Left renal cortex interstitium (tissue), 4 donors: Measurements from ENCODE around the gene ZBTB49. TPM values are rescaled to one million over a fixed set of nuclear protein-coding genes. Genes with fewer than 3 reads are reported as not detected.
A peak's percentile ranks its signal among the peaks of the same experiment; 100 is the strongest.
"Not testable (repeated sequence)": the region's sequence is repeated elsewhere in the genome, so short reads cannot be mapped to it uniquely, and the experiment has no call there.

ENCODE experiments used
- DNase-seq, 4 donors: peaks; one replicate each; pipeline ENCODE4 v3.0.0-alpha.2; 2013; ENCODE audit warnings: low read depth in 4 of 4, low spot score in 2 of 4, missing footprints in 1 of 4
- polyA plus RNA-seq, 4 donors: library from polyadenylated mRNA; unstranded; fragments of 120-200 nt; gene quantifications; one replicate each; pipeline ENCODE4 v1.2.1, GENCODE V29; 2013; ENCODE audit not compliant: insufficient read length in 4 of 4

The ZBTB49 gene
- polyA plus RNA-seq, 4 donors = 8.6 to 10.8 (median 10.1) TPM

DNA sequence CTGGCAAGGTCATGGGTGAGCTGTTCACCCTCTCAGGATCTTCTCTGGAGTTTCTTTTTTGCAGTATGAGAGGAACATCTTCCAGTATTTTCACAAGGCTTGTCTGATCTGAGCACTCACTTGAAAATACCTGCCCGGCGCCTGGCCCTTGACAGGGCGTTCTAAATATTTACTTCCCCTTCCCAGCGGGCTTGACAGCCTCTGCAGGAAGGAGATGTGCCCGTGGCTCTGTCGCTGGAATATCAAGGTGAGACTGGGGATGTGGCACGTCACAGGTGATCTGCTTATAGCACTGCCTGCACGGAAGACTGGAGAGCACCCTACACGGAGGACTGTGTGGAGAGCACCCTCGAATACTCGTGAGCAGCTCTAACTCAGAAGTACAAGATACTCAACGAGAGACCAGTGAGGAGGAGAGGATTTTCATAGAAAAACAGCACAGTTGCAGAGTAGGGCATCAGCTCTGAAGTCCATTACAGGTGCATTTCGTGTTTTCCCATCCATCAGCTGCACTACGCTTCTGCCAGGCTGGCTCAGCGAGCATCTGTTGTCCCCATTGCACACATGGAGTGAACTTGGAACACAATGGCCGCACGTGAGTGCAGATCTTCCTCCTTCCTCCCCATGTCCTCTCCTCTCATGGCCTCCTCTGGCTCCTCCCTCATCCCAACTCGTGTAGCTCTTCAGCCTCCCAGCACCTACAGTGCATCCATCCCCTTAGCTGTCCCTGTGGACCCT, 32.1 kb downstream of the ZBTB49 start:
- DNase-seq = no peak

GRCh38 chr4:4323705-4324534, 33.9 kb downstream of the ZBTB49 start:
- no peak for DNase-seq

GRCh38 chr4:4325321-4325720, 35.3 kb downstream of the ZBTB49 start:
- no peak for DNase-seq

GRCh38 chr4:4326166-4326565, 36.1 kb downstream of the ZBTB49 start:
- no peak for DNase-seq

GRCh38 chr4:4327652-4328121, 37.6 kb downstream of the ZBTB49 start:
- DNase-seq = peak in 2 of 4 donors; percentile 3 to 30

DNA sequence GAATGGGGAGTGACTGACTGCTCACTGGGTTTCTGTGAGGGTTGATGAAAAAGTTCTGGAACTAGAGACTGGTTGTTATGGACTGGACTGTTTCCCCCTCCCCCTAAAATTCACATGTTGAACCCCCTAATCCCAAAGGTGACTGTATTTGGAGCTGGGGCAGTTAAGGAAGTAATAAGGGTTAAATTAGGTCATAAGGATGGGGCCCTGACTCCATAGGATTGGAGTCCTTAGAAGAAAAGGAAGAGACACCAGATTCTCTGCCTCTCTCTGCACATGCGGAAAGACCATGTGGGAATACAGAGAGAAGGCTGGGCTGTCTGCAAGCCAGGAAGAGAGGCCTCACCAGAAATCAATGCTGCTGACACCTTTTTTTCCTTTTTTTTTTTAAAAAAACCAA, 38.2 kb downstream of the ZBTB49 start:
- DNase-seq = no peak

DNA sequence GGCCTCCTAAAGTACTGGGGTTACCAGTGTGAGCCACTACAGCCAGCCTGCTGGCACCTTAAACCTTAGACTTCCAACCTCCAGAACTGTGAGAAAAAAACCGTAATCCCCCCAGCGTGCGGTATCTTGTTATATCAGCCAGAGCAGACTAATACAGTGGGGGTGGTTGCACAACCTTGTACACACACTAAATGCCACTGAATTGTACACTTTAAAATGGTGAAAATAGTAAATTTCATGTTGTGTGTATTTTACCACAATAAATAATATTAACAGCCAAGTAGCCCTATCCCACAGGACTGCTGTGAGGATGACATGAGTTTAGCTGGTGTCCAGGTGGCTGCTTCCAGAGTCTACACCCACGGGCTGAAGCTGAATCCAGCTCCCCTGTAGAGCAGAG, 38.8 kb downstream of the ZBTB49 start:
- no peak for DNase-seq

DNA sequence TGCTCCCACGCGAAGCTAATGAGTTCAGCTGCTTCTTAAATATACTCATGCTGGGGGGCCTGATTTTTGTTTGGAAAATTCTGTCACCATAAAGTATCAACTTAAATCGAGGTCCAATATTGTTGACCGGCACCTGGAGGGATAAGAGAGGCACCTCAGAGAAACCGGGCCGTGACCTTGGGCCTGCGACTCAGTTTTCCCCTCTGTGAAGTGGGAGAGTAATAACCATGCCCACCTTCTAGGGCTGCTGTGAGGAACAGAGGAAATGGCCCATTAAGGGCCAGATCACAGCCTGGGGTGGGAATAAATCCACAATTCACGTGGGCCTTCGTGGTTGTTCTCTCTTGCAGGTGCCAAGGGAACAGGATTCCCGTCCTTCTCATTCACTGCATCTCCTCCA, 39.4 kb downstream of the ZBTB49 start:
- no peak for DNase-seq

DNA sequence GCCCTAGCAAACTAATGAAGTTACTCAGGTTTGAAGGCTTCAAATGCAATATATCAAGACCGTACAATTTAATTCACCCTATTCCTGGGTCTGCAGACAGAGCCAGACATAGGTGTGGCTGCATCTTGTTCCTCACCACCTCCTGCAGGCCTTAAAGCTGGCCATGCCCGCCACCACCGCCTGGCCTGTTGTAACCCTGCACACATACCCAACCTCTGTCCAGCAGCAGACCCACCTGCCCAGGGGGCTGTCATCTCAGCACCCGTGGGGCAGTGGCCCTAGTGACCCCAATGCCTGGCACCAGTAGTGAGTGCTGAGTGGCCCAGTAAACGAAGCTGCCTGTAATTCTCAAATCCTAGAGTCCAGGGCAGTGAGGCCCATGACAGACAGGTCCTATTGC, 40.7 kb downstream of the ZBTB49 start:
- no peak for DNase-seq

DNA sequence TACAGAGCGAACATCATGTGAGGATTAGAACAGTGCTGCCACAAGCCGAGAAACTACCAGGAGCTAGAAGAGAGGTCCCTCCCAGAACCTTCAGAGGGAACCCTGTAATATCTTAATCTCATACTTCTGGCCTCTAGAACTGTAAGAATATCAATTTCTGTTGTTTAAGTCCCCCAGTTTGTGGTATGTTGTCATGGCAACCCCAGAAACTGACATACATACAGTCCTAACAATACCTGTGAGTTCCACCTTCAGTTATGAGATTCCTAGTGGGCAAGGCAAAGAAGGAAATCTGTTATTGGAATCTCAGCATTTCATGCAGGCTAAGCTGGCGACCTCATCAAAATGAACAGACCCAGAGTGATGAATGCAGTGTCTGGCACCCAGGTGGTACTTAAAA, 42.5 kb downstream of the ZBTB49 start:
- DNase-seq = no peak

DNA sequence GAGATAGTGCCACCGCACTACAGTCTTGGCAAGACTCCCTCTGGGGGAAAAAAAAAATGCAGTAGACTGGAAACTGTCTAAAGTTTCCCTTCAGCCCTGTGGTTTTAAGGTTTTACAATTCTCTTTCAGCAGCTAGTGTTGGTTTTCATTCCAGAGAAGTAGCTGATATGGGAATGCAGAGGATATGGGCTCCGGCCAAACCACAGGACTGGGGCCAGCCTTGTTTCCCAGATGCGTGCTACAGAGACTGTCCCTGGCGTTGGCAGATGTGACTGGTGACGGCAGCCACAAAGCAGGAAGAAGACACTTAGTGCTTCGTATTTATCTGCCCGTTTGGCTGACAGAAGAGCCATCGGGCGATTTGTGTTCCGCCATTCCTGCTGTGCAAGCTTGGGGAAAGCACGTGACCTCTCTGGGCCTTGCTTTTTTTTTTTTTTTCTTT, 43.2 kb downstream of the ZBTB49 start:
- DNase-seq = no peak

DNA sequence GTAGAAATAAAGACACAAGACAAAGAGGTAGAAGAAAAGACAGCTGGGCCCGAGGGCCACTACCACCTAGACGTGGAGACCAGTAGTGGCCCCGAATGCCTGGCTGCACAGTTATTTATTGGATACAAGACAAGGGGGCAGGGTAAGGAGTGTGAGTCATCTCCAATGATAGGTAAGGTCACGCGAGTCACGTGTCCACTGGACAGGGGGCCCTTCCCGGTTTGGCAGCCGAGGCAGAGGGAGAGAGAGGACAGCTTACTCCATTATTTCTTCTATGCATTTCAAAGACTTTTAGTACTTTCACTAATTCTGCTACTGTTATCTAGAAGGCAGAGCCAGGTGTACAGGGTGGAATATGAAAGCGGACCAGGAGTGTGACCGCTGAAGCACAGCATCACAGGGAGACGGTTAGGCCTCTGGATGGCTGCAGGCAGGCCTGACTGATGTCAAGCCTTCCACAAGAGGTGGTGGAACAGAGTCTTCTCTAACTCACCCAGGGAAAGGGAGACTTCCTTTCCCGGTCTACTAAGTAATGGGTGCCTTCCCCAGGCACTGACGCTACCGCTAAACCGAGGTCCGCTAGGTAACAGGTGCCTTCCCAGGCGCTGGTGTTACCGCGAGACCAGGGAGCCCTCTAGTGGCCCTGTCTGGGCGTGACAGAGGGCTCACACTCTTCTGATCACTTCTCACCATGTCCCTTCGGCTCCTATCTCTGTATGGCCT, 44.9 kb downstream of the ZBTB49 start:
- peak in 1 of 4 donors; percentile 27 for DNase-seq

DNA sequence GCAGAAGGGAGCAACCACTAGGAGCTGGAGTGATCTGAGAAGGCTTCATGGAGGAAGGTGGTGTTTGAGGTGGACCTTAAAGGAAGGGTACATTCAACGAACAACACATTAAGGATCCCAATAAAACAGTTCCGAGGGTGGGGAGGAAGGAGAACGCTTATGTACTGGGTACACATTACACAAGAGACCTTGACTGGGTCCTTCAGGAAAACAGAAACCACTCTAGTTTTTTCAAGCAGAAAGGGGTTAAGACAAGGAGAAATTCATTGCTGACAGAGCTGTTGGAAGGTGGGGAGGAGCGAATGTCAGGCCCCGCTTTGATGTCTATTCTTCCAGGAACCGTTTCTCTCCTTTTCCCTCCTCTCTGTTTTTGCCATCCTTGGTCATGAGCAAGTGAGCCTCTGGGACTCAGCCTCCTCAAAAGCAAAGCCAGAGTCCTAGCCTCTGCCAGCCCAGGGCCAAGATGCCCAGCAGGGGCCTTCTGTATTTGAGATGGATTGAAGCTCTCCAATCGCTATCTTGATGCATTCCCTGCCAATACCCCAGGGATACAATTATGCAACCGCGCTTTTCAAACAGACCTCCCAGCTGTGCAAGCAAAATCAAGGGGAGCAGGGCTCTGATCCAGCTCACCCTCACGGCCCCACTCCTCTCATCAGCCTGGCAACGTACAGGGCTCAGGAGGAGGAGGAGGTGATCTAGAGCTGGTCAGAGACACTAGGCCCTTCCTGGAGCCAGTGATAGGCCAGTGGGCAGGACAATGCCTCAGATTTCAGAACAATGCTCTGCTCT, 48.4 kb downstream of the ZBTB49 start:
- DNase-seq = no peak

- DNase-seq = no peak
Observed at GRCh38 chr4:4339504-4340085, 49.5 kb downstream of the ZBTB49 start.

DNA sequence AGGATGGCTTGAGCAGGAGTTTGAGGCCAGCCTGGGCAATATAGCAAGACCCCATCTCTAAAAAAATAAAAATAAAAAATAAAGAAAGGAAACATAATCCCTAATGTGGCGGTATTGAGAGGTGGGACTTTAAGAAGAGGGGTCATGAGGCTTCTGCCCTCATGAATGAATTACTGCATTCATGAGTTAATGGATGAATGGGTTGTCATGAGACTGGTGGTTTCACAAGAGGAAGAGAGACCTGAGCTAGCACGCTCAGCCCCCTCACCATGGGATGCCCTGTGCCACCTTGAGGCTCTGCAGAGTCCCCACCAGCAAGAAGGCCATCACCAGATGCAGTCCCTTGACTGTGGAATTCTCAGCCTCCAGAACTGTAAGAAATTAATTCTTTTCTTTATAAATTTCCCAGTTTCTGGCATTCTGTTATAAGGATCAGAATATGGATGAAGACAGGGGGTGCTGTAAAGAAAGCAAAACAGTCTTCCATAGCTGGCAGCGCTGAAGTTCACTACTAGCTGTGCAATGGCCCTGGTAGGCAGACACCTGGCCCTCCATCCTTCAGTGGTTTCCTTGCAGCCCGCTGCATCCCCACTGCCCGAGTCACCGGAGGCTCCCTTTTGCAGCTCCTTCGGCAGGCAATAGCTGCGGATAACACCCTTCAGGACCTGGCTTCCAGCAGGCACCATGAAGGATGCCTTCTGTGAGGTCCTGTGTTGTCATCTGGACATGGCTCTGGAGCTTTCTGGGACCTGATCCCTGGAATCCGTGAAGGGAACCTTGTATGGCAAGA, 52.0 kb downstream of the ZBTB49 start:
- DNase-seq = no peak

DNA sequence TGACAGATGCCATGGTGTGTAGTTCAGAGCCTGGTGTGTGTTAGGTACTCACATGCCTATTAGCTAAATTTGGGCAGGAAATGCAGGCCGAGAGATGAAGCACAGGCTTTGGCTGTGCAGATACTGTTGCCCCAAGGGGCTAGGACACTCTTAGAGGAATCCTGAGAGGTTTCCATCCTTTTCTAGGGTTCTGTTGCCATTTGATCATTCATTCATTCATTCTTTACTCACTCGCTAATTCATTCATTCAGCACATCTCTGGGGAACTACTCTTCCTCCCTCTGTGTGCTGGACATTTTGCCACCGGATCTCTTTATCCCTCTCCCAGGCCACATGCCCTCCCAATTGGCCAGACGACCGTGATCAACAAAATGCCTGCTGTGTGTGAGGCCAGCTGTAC, 53.0 kb downstream of the ZBTB49 start:
- DNase-seq = no peak

GRCh38 chr4:4344915-4345527, 55.0 kb downstream of the ZBTB49 start:
- no peak for DNase-seq

DNA sequence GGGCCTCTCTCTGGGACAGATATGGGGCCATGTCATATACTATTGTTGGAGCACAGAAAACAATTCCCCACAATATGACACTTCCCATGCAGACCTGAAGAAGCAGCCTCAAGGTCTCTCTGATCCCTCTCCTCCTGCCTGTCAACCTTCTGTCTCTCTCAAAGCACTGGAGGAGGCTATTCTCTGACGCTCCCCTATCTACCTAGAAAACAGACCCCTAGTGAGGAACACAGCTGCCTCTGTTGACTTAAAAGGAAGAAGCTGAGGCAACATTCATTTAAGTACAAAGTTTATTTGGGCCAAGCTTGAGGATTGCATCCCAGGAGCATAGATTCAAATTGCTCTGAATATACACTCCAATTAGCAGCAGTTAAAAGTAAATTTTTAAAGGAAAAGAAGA, 57.5 kb downstream of the ZBTB49 start:
- DNase-seq = no peak

DNA sequence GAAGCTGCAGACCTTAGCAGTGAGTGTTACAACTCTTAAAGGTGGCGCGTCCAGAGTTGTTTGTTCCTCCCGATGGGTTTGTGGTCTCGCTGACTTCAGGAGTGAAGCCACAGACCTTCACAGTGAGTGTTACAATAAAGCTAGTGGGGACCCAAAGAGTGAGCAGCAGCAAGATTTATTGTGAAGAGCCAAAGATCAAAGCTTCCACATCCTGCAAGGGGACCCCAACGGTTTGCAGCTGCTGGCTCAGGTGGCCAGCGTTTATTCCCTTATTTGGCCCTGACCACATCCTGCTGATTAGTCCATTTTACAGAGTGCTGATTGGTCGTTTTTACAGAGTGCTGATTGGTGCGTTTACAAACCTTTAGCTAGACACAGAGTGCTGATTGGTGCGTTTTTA, 58.5 kb downstream of the ZBTB49 start:
- not testable (repeated sequence) for DNase-seq
